MM.1S (cell line): Measurements from ENCODE around the gene GDPD5.

Source experiments
- DNase-seq: peaks from one replicate; pipeline ENCODE4 v3.0.0-alpha.2; 2015
- H2AFZ ChIP-seq: fragments of 300-600 bp; sonication (generic); 2 replicates; pipeline ENCODE4 v1.6.0; 2016; ENCODE audit warnings: antibody characterized with exemption, low read length
- H3F3A ChIP-seq: fragments of 300-600 bp; sonication (generic); 2 replicates; pipeline ENCODE4 v1.6.1; 2016; ENCODE audit warnings: mild to moderate bottlenecking, antibody characterized with exemption, low read length, moderate library complexity, mixed read lengths; ENCODE audit not compliant: insufficient read depth
- H3K27ac ChIP-seq: fragments of 300-600 bp; sonication (generic); 2 replicates; pipeline ENCODE4 v1.5.1; 2016; ENCODE audit warnings: mild to moderate bottlenecking, low read length
- H3K27me3 ChIP-seq: fragments of 300-600 bp; sonication (generic); replicated peaks from 2 replicates; pipeline ENCODE4 v1.6.0; 2016; ENCODE audit warnings: low read length; ENCODE audit not compliant: insufficient read depth
- H3K36me3 ChIP-seq: fragments of 300-600 bp; sonication (generic); replicated peaks from 2 replicates; pipeline ENCODE4 v1.6.1; 2016; ENCODE audit warnings: mild to moderate bottlenecking, low read length, mixed read lengths; ENCODE audit not compliant: insufficient read depth
- H3K4me1 ChIP-seq: fragments of 300-600 bp; sonication (generic); 2 replicates; pipeline ENCODE4 v1.6.1; 2016; ENCODE audit warnings: low read length, mixed read lengths
- H3K4me2 ChIP-seq: fragments of 300-600 bp; sonication (generic); 2 replicates; pipeline ENCODE4 v1.6.0; 2016; ENCODE audit warnings: low read depth, low read length
- H3K4me3 ChIP-seq: fragments of 300-600 bp; sonication (generic); 2 replicates; pipeline ENCODE4 v1.5.1; 2016; ENCODE audit warnings: low read length, mixed read lengths
- H3K79me2 ChIP-seq: fragments of 300-600 bp; sonication (generic); 2 replicates; pipeline ENCODE4 v1.6.1; 2016; ENCODE audit warnings: mixed run types, low read length, mixed read lengths
- H3K9ac ChIP-seq: fragments of 300-600 bp; sonication (generic); 2 replicates; pipeline ENCODE4 v1.6.1; 2016; ENCODE audit warnings: low read length, mixed read lengths
- H3K9me2 ChIP-seq: fragments of 300-600 bp; sonication (generic); replicated peaks from 2 replicates; pipeline ENCODE4 v1.6.1; 2016; ENCODE audit warnings: mild to moderate bottlenecking, low read length, mixed read lengths; ENCODE audit not compliant: insufficient read depth
- H3K9me3 ChIP-seq: fragments of 300-600 bp; sonication (generic); replicated peaks from 2 replicates; pipeline ENCODE4 v1.6.1; 2016; ENCODE audit warnings: mild to moderate bottlenecking, low read length, mixed read lengths; ENCODE audit not compliant: insufficient read depth
- H4K20me1 ChIP-seq: fragments of 300-600 bp; sonication (generic); 2 replicates; pipeline ENCODE4 v1.6.1; 2016; ENCODE audit warnings: mild to moderate bottlenecking, low read length, moderate library complexity, mixed read lengths; ENCODE audit not compliant: insufficient read depth
- EZH2 ChIP-seq: fragments of 300-600 bp; sonication (generic); optimal IDR thresholded peaks from 2 replicates; pipeline ENCODE3; 2017; ENCODE audit warnings: low read depth, mild to moderate bottlenecking, antibody characterized with exemption, low read length, mixed read lengths
- EZH2phosphoT487 ChIP-seq: fragments of 300-600 bp; sonication (generic); IDR thresholded peaks from 2 replicates; pipeline ENCODE4 v1.6.1; 2018; ENCODE audit warnings: antibody characterized with exemption, low read length
- TF ChIP-seq, protein P1 (sequence below): fragments of 300-600 bp; sonication (generic); IDR thresholded peaks from 2 replicates; pipeline ENCODE4 v1.5.1; 2016; ENCODE audit warnings: antibody characterized with exemption, low read length, mixed read lengths

GDPD5 gene

DNA sequence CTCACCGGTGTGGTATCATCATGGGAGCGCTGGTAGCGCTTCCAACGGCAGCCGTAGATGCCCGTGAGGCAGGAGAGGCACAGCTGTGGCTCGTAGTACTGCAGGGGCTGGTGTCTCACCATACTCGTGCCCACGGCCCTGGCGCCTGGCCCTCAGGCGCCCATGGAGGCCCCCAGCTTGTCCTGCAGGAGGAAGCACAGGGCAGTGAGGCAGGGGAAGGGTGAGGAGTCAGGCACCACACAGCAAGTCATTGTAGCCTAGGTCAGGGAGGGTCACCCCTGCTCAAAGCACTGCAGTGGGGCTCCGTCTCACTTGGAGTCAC is 48.2 kb downstream of the GDPD5 start:
- H3K4me3 ChIP-seq: no peak overlapping the region
- H3K36me3 ChIP-seq: no peaks in the 10 kb centered on the region
- no peak overlapping the region for H3K9ac ChIP-seq
- no peak overlapping the region for H3K4me2 ChIP-seq
- no peaks in the 10 kb centered on the region for H3K9me2 ChIP-seq
- no peaks in the 10 kb centered on the region for H4K20me1 ChIP-seq
- H3K27me3 ChIP-seq: no peaks in the 10 kb centered on the region
- H3K9me3 ChIP-seq: no peaks in the 10 kb centered on the region
- no peak for DNase-seq
- no peak overlapping the region for H2AFZ ChIP-seq
- H3K27ac ChIP-seq: no peak overlapping the region
- no peaks in the 10 kb centered on the region for H3K79me2 ChIP-seq
- TF ChIP-seq EZH2phosphoT487: no peak
- TF ChIP-seq, protein P1, sequence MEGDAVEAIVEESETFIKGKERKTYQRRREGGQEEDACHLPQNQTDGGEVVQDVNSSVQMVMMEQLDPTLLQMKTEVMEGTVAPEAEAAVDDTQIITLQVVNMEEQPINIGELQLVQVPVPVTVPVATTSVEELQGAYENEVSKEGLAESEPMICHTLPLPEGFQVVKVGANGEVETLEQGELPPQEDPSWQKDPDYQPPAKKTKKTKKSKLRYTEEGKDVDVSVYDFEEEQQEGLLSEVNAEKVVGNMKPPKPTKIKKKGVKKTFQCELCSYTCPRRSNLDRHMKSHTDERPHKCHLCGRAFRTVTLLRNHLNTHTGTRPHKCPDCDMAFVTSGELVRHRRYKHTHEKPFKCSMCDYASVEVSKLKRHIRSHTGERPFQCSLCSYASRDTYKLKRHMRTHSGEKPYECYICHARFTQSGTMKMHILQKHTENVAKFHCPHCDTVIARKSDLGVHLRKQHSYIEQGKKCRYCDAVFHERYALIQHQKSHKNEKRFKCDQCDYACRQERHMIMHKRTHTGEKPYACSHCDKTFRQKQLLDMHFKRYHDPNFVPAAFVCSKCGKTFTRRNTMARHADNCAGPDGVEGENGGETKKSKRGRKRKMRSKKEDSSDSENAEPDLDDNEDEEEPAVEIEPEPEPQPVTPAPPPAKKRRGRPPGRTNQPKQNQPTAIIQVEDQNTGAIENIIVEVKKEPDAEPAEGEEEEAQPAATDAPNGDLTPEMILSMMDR: no peak
- no peak for TF ChIP-seq EZH2
- H3K4me1 ChIP-seq: no peaks in the 10 kb centered on the region
- H3F3A ChIP-seq: no peaks in the 10 kb centered on the region

DNA sequence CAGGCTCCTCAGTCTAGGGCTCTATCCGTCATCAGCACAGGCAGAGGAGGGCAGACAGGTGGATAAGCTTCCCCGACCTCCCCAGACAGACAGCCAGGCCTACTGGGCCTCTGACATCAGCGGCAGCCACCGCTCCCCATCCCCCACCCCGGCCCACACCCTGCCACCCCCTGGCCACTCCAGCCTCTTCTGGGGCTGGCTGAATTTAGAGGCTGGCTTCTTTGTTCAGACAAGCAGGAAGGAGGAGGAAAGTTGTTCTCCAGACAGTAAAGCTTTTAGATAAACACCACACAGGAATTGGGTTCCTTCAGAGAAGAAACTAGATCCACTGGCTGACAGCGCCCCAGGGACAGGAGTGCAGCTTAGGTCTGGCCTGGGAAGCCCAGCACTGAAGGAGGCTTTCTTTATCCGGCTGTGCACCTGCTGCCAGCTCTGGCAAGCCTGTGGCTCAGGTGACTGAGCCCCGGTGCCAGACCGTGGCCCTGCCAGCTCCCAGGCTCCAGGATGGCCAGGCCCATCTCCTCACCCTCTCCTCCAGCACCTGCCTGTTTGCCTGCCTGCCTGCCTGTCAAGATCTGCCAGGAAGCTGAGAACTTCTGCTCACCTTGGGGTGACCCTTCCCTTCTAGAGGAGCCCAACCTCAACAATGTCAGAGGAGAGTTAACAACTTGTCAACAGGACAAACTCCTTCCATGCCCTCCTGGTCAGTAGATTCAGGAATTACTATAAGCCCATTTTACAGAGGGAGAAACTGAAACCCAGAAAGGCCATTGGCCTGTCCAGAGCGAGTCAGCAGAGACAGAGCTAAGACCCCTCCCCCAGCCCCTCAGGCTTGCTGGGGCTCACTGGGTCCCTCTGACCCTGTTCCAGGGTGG is 48.8 kb downstream of the GDPD5 start:
- Histone ChIP-seq H3K4me2 (no peak overlapping the region), H2AFZ (no peak overlapping the region), H3K36me3 (no peaks in the 10 kb centered on the region), H3K9ac (no peak overlapping the region), H3K79me2 (no peaks in the 10 kb centered on the region), H3K27me3 (no peaks in the 10 kb centered on the region), H3K9me2 (no peaks in the 10 kb centered on the region), H3K9me3 (no peaks in the 10 kb centered on the region), H3K4me1 (no peaks in the 10 kb centered on the region), H3F3A (no peaks in the 10 kb centered on the region), H3K4me3 (no peak overlapping the region), H3K27ac (no peak overlapping the region), H4K20me1 (no peaks in the 10 kb centered on the region)
- no peak for DNase-seq
- TF ChIP-seq, protein P1: no peak
- no peak for TF ChIP-seq EZH2phosphoT487
- no peak for TF ChIP-seq EZH2

DNA sequence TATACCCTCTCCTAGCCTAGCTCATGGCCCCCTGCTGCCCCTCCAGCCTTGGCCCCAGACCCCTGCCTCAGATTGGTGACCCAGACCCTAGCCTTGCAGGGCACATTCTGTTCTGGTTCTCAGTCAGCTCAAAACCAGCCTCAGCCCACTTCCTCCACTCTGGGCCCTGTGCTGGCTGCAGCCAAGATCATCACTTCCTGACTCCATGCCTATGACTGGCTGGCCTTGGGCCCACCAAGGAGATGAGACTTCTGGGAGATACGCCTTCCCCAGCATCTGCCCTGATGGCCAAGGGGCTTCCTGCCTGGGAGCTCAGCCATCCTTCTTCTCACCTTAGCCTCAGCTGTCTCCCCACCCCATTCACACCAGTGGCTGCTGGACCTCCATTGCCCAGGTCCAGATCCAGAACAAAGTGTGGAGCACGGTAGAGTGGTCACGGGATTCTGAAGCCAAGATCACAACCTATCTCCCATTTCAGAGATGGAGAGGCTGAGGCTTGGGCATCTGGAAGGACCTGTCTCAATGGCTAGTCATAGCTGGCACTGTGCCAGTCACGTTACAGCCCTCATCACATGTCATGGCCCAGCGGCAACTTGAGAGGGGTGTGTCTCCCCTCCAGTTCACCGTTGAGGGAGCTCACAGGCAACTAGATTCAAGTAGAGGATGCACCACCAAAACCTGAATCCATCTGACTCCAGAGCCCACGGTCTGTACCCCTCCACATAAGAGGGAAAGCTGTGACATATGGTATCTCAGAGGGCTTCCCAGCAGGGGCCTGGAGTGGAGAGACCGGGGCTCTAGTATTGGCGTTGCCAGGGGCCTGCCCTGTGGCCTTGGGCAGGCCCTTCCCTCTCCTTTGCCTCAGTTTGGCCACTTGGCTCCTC is 49.7 kb downstream of the GDPD5 start:
- TF ChIP-seq, protein P1: no peak
- no peak for TF ChIP-seq EZH2phosphoT487
- TF ChIP-seq EZH2: no peak
- DNase-seq: no peak
- H3K4me3 ChIP-seq: no peak overlapping the region
- H3F3A ChIP-seq: no peaks in the 10 kb centered on the region
- no peaks in the 10 kb centered on the region for H4K20me1 ChIP-seq
- no peak overlapping the region for H3K27ac ChIP-seq
- H3K4me1 ChIP-seq: no peaks in the 10 kb centered on the region
- H3K9ac ChIP-seq: no peak overlapping the region
- no peaks in the 10 kb centered on the region for H3K36me3 ChIP-seq
- H3K4me2 ChIP-seq: no peak overlapping the region
- H3K79me2 ChIP-seq: no peaks in the 10 kb centered on the region
- H3K9me3 ChIP-seq: no peaks in the 10 kb centered on the region
- no peaks in the 10 kb centered on the region for H3K27me3 ChIP-seq
- no peak overlapping the region for H2AFZ ChIP-seq
- no peaks in the 10 kb centered on the region for H3K9me2 ChIP-seq
